NCI-H1105 treated with DMSO at 0.1 percent for 48 hours (cell line): ENCODE results near the gene USP2.
"Not testable (repeated sequence)": the region's sequence is repeated elsewhere in the genome, so short reads cannot be mapped to it uniquely, and the experiment has no call there.

Experiments used
- DNase-seq: peaks from one replicate; lab custom pipeline; 2025; lab: John Stamatoyannopoulos, UW

Gene USP2

GRCh38 chr11:119414321-119414720, 32.8 kb upstream of the USP2 start:
- DNase-seq = no peak

GRCh38 chr11:119412072-119412471, 30.6 kb upstream of the USP2 start:
- DNase-seq = no peak

GRCh38 chr11:119410501-119410900, 29.0 kb upstream of the USP2 start:
- DNase-seq = no peak

GRCh38 chr11:119409731-119410130, 28.2 kb upstream of the USP2 start:
- no peak for DNase-seq

GRCh38 chr11:119406005-119406404, 24.5 kb upstream of the USP2 start:
- DNase-seq = no peak

GRCh38 chr11:119405448-119405847, 24.0 kb upstream of the USP2 start:
- DNase-seq = not testable (repeated sequence)

GRCh38 chr11:119404872-119405271, 23.4 kb upstream of the USP2 start:
- DNase-seq = no peak

GRCh38 chr11:119403021-119403420, 21.5 kb upstream of the USP2 start:
- DNase-seq = no peak

- DNase-seq = no peak
Measured at GRCh38 chr11:119402470-119402869, 21.0 kb upstream of the USP2 start.

GRCh38 chr11:119400860-119401259, 19.4 kb upstream of the USP2 start:
- DNase-seq = no peak

- DNase-seq = no peak
Measured at GRCh38 chr11:119397740-119398139, 16.2 kb upstream of the USP2 start.

- no peak for DNase-seq
Measured at GRCh38 chr11:119396835-119397234, 15.3 kb upstream of the USP2 start.

- no peak for DNase-seq
Measured at GRCh38 chr11:119391275-119391674, 9.8 kb upstream of the USP2 start.

GRCh38 chr11:119389611-119390254, 8.2 kb upstream of the USP2 start:
- DNase-seq = peak; percentile 17

- no peak for DNase-seq
Measured at GRCh38 chr11:119388103-119388502, 6.6 kb upstream of the USP2 start.

GRCh38 chr11:119384332-119384731, 2.8 kb upstream of the USP2 start:
- no peak for DNase-seq

- DNase-seq = not testable (repeated sequence)
Measured at GRCh38 chr11:119382513-119382912, 1.0 kb upstream of the USP2 start.

- DNase-seq = no peak
Measured at GRCh38 chr11:119382101-119382500, 611 bp upstream of the USP2 start.

GRCh38 chr11:119380827-119381180, 686 bp downstream of the USP2 start:
- no peak for DNase-seq

GRCh38 chr11:119380160-119380826, 1.2 kb downstream of the USP2 start:
- DNase-seq = no peak

GRCh38 chr11:119378851-119379465, 2.5 kb downstream of the USP2 start:
- DNase-seq = no peak

- DNase-seq = no peak
Measured at GRCh38 chr11:119377961-119378667, 3.4 kb downstream of the USP2 start.
